WTC11 (cell line): Measurements from ENCODE around the gene SLC22A8. TPM values are rescaled to one million over a fixed set of nuclear protein-coding genes. Genes with fewer than 3 reads are reported as not detected.

Source experiments
- ATAC-seq: fragments of 200-7000 bp; cut with Tn5 transposase; 2 replicates; pipeline ENCODE4 v1.10.0; 2021; ENCODE audit warnings: mild to moderate bottlenecking, moderate library complexity
- CTCF ChIA-PET: fragments of 300-600 bp; sonication (Branson Sonifier 250); formaldehyde crosslinking; loops from one replicate; lab custom pipeline; 2021; ENCODE audit warnings: antibody characterized with exemption; lab: Charles Lee
- POLR2A ChIA-PET: fragments of 350-600 bp; sonication (Branson Sonifier 250); formaldehyde crosslinking; loops from one replicate; lab custom pipeline; 2021; ENCODE audit warnings: antibody characterized with exemption; lab: Charles Lee
- DNase-seq: peaks from one replicate; pipeline ENCODE4 v3.0.0; 2021; ENCODE audit warnings: low spot score
- H3K27ac Mint-ChIP-seq: 2 replicates; pipeline ENCODE4 v1.8.0; 2021; ENCODE audit warnings: mixed read lengths
- H3K27me3 Mint-ChIP-seq: 2 replicates; pipeline ENCODE4 v1.8.0; 2021; ENCODE audit warnings: low read depth, mild to moderate bottlenecking, moderate library complexity, mixed read lengths
- H3K36me3 Mint-ChIP-seq: 2 replicates; pipeline ENCODE4 v1.8.0; 2021; ENCODE audit warnings: mixed read lengths
- H3K4me1 Mint-ChIP-seq: 2 replicates; pipeline ENCODE4 v1.8.0; 2022; ENCODE audit warnings: mixed read lengths
- H3K4me3 Mint-ChIP-seq: 2 replicates; pipeline ENCODE4 v1.8.0; 2021; ENCODE audit warnings: mild to moderate bottlenecking, moderate library complexity, mixed read lengths
- H3K9me3 Mint-ChIP-seq: 2 replicates; pipeline ENCODE4 v1.8.0; 2021; ENCODE audit warnings: mixed read lengths
- CREB1 ChIP-seq: sonication (generic); formaldehyde crosslinking; IDR thresholded peaks from 2 replicates; pipeline ENCODE4 v1.8.0; 2023; ENCODE audit warnings: mild to moderate bottlenecking, missing genetic modification reagents
- CREM ChIP-seq: sonication (generic); formaldehyde crosslinking; IDR thresholded peaks from 2 replicates; pipeline ENCODE4 v1.8.1; 2022; ENCODE audit warnings: mild to moderate bottlenecking, missing genetic modification reagents, moderate library complexity
- TEAD1 ChIP-seq: sonication (generic); formaldehyde crosslinking; IDR thresholded peaks from 2 replicates; pipeline ENCODE4 v1.8.0; 2022; ENCODE audit warnings: mild to moderate bottlenecking, missing genetic modification reagents
- ZNF263 ChIP-seq: sonication (generic); formaldehyde crosslinking; IDR thresholded peaks from 2 replicates; pipeline ENCODE4 v1.8.1; 2022; ENCODE audit warnings: low read depth, mild to moderate bottlenecking, moderate library complexity, missing genetic modification reagents
- ZNF396 ChIP-seq: fragments of 250-450 bp; sonication (Bioruptor Pico); IDR thresholded peaks from 2 replicates; pipeline ENCODE4 v1.8.0; 2021; ENCODE audit warnings: mild to moderate bottlenecking, moderate library complexity, borderline replicate concordance
- ZNF423 ChIP-seq: fragments of 250-450 bp; sonication (Bioruptor Pico); IDR thresholded peaks from 2 replicates; pipeline ENCODE4 v2.1.2; 2022; ENCODE audit warnings: mild to moderate bottlenecking, moderate library complexity
- total RNA-seq: library from RNA; stranded (reverse); gene quantifications from 3 replicates; pipeline ENCODE4 v1.2.3, GENCODE V29; 2021
- TF ChIP-seq, protein P1 (sequence below): fragments of 250-450 bp; sonication (Bioruptor Pico); IDR thresholded peaks from 2 replicates; pipeline ENCODE4 v1.9.0; 2021; ENCODE audit warnings: mild to moderate bottlenecking
- TF ChIP-seq, protein P2 (sequence below): fragments of 250-450 bp; sonication (Bioruptor Pico); IDR thresholded peaks from 2 replicates; pipeline ENCODE4 v1.9.0; 2021; ENCODE audit warnings: mild to moderate bottlenecking, borderline replicate concordance
- TF ChIP-seq, protein P3 (sequence below): sonication (generic); formaldehyde crosslinking; IDR thresholded peaks from 2 replicates; pipeline ENCODE4 v1.8.0; 2022; ENCODE audit warnings: mild to moderate bottlenecking, missing genetic modification reagents
- TF ChIP-seq, protein P4 (sequence below): sonication (generic); formaldehyde crosslinking; IDR thresholded peaks from 2 replicates; pipeline ENCODE4 v1.8.1; 2022; ENCODE audit warnings: low read depth, mild to moderate bottlenecking, moderate library complexity, missing genetic modification reagents, borderline replicate concordance
- TF ChIP-seq, protein P5 (sequence below): sonication (generic); formaldehyde crosslinking; IDR thresholded peaks from 2 replicates; pipeline ENCODE4 v1.8.0; 2022; ENCODE audit warnings: mild to moderate bottlenecking, missing genetic modification reagents
- TF ChIP-seq, protein P6 (sequence below): sonication (generic); formaldehyde crosslinking; IDR thresholded peaks from 2 replicates; pipeline ENCODE4 v1.8.1; 2023; ENCODE audit warnings: mild to moderate bottlenecking, missing genetic modification reagents, moderate library complexity

The SLC22A8 gene
- total RNA-seq, 1 experiment from 2014 or later, result not detected

DNA sequence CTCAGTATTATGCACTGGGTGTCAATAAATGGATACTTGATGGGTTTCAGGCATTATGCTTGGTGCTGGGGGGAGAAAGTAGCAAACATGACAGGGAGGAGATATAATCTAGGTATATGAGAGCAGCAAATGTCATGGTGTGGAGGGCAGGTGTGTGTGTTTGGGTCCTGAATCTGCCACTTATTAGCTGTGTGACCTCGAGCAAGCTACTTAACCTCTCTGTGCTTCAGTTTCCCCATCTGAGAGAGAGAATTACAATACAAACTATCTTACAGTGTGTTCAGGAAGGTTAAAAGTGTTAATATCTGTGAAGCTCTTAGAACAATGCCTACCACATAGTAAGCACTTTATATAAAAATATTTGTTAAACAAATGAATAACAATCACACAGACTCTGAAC lies 2.8 kb downstream of the SLC22A8 start (continued):
- TF ChIP-seq, protein P1, sequence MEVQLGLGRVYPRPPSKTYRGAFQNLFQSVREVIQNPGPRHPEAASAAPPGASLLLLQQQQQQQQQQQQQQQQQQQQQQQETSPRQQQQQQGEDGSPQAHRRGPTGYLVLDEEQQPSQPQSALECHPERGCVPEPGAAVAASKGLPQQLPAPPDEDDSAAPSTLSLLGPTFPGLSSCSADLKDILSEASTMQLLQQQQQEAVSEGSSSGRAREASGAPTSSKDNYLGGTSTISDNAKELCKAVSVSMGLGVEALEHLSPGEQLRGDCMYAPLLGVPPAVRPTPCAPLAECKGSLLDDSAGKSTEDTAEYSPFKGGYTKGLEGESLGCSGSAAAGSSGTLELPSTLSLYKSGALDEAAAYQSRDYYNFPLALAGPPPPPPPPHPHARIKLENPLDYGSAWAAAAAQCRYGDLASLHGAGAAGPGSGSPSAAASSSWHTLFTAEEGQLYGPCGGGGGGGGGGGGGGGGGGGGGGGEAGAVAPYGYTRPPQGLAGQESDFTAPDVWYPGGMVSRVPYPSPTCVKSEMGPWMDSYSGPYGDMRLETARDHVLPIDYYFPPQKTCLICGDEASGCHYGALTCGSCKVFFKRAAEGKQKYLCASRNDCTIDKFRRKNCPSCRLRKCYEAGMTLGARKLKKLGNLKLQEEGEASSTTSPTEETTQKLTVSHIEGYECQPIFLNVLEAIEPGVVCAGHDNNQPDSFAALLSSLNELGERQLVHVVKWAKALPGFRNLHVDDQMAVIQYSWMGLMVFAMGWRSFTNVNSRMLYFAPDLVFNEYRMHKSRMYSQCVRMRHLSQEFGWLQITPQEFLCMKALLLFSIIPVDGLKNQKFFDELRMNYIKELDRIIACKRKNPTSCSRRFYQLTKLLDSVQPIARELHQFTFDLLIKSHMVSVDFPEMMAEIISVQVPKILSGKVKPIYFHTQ (CRISPR knock-in tag), result no peak
- TF ChIP-seq, protein P2, sequence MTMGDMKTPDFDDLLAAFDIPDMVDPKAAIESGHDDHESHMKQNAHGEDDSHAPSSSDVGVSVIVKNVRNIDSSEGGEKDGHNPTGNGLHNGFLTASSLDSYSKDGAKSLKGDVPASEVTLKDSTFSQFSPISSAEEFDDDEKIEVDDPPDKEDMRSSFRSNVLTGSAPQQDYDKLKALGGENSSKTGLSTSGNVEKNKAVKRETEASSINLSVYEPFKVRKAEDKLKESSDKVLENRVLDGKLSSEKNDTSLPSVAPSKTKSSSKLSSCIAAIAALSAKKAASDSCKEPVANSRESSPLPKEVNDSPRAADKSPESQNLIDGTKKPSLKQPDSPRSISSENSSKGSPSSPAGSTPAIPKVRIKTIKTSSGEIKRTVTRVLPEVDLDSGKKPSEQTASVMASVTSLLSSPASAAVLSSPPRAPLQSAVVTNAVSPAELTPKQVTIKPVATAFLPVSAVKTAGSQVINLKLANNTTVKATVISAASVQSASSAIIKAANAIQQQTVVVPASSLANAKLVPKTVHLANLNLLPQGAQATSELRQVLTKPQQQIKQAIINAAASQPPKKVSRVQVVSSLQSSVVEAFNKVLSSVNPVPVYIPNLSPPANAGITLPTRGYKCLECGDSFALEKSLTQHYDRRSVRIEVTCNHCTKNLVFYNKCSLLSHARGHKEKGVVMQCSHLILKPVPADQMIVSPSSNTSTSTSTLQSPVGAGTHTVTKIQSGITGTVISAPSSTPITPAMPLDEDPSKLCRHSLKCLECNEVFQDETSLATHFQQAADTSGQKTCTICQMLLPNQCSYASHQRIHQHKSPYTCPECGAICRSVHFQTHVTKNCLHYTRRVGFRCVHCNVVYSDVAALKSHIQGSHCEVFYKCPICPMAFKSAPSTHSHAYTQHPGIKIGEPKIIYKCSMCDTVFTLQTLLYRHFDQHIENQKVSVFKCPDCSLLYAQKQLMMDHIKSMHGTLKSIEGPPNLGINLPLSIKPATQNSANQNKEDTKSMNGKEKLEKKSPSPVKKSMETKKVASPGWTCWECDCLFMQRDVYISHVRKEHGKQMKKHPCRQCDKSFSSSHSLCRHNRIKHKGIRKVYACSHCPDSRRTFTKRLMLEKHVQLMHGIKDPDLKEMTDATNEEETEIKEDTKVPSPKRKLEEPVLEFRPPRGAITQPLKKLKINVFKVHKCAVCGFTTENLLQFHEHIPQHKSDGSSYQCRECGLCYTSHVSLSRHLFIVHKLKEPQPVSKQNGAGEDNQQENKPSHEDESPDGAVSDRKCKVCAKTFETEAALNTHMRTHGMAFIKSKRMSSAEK, result no peak
- TF ChIP-seq ZNF423 (CRISPR knock-in tag), result no peak
- TF ChIP-seq, all 79 proteins: peak for 0

DNA sequence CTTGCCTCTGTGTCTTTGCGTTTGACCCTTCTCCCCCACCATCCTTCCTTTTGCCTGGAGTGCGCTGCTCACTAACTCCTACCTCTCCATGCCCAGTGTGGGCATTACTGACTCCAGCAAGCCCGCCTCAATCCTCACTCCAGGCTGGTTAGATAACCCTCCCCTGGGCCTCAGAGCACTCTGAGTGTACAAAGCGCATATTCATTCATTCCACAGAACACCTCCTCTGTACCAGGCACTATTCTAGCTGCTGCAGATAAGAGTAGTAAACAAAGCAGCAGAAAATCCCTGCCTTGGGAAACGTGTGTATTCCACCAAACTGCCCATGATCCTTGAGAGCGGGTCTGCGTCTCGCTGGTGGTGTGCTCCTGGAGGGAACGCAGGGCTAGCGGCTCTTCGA lies 3.2 kb downstream of the SLC22A8 start:
- ChIA-PET CTCF (interaction anchor here (2.5 to 9.1 kb wide), 3 partner anchors 8 to 107 kb away, joined by 11 to 105 read pairs (median 39); no protein-coding TSS in a partner anchor), POLR2A (no interaction called here)
- no peak for ATAC-seq
- Mint-ChIP-seq H3K27ac (no peak overlapping the region), H3K36me3 (no peaks in the 10 kb centered on the region), H3K27me3 (peaks cover 2% of the 10 kb centered on the region; the same call in 1 of the 2 replicates), H3K4me1 (peaks cover 17% of the 10 kb centered on the region), H3K4me3 (no peak overlapping the region), H3K9me3 (no peaks in the 10 kb centered on the region)
- no peak for TF ChIP-seq TEAD1 (CRISPR knock-in tag)
- TF ChIP-seq ZNF263 (CRISPR knock-in tag), result no peak
- TF ChIP-seq, protein P3, sequence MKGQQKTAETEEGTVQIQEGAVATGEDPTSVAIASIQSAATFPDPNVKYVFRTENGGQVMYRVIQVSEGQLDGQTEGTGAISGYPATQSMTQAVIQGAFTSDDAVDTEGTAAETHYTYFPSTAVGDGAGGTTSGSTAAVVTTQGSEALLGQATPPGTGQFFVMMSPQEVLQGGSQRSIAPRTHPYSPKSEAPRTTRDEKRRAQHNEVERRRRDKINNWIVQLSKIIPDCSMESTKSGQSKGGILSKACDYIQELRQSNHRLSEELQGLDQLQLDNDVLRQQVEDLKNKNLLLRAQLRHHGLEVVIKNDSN, result no peak
- TF ChIP-seq, protein P4, sequence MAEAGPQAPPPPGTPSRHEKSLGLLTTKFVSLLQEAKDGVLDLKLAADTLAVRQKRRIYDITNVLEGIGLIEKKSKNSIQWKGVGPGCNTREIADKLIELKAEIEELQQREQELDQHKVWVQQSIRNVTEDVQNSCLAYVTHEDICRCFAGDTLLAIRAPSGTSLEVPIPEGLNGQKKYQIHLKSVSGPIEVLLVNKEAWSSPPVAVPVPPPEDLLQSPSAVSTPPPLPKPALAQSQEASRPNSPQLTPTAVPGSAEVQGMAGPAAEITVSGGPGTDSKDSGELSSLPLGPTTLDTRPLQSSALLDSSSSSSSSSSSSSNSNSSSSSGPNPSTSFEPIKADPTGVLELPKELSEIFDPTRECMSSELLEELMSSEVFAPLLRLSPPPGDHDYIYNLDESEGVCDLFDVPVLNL, result no peak
- DNase-seq, result no peak

DNA sequence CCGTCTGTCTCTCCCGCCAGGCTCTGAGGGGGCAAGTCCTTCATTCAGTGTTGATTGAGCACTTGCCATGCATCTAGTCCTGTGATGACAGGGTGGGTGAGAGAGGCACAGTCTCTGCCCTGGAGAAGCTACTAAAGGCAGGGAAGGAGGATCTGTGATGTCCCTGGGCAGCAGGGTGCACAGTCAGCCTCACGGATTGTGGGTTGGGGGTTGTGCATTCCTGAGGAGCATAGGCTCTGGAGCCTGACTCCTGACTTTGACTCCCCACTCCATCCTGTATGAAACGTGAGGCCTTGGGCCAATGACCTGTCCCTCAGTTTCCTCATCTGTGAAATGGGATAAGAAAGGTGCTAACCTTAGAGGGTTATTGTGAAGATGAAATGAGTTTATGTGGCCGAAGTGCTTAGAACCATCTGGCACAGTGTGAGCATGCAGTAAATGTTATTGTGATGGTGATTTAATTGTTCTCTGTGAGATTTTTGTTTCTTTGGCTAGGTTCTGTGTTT lies 4.7 kb downstream of the SLC22A8 start:
- no peak for DNase-seq
- Mint-ChIP-seq H3K4me1 (peaks cover 14% of the 10 kb centered on the region), H3K9me3 (no peaks in the 10 kb centered on the region), H3K36me3 (no peaks in the 10 kb centered on the region), H3K27me3 (peaks cover 2% of the 10 kb centered on the region; the same call in 1 of the 2 replicates), H3K4me3 (no peak overlapping the region), H3K27ac (no peak overlapping the region)
- TF ChIP-seq CREB1, result no peak
- TF ChIP-seq, protein P5, sequence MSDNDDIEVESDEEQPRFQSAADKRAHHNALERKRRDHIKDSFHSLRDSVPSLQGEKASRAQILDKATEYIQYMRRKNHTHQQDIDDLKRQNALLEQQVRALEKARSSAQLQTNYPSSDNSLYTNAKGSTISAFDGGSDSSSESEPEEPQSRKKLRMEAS (CRISPR knock-in tag), result no peak
- no peak for TF ChIP-seq CREM (CRISPR knock-in tag)
- TF ChIP-seq ZNF396 (CRISPR knock-in tag), result no peak
- TF ChIP-seq, protein P6, sequence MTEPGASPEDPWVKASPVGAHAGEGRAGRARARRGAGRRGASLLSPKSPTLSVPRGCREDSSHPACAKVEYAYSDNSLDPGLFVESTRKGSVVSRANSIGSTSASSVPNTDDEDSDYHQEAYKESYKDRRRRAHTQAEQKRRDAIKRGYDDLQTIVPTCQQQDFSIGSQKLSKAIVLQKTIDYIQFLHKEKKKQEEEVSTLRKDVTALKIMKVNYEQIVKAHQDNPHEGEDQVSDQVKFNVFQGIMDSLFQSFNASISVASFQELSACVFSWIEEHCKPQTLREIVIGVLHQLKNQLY (CRISPR knock-in tag), result no peak
- POLR2A ChIA-PET, result no interaction called here
- no peak for ATAC-seq
- CTCF ChIA-PET, result interaction anchor here (2.5 to 9.1 kb wide), 3 partner anchors 10 to 105 kb away, joined by 11 to 105 read pairs (median 39); no protein-coding TSS in a partner anchor
